OCI-M2 (cell line): ENCODE results near the gene KIF5C.

Experiments used
- DNase-seq: peaks from one replicate; lab custom pipeline; 2025; ENCODE audit not compliant: unreplicated experiment; lab: John Stamatoyannopoulos, UW

The KIF5C gene

GRCh38 chr2:148922776-148923475 lies 47.9 kb downstream of the KIF5C start:
- no peak for DNase-seq

- no peak for DNase-seq
Observed at GRCh38 chr2:148924514-148925178, 49.6 kb downstream of the KIF5C start.

DNA sequence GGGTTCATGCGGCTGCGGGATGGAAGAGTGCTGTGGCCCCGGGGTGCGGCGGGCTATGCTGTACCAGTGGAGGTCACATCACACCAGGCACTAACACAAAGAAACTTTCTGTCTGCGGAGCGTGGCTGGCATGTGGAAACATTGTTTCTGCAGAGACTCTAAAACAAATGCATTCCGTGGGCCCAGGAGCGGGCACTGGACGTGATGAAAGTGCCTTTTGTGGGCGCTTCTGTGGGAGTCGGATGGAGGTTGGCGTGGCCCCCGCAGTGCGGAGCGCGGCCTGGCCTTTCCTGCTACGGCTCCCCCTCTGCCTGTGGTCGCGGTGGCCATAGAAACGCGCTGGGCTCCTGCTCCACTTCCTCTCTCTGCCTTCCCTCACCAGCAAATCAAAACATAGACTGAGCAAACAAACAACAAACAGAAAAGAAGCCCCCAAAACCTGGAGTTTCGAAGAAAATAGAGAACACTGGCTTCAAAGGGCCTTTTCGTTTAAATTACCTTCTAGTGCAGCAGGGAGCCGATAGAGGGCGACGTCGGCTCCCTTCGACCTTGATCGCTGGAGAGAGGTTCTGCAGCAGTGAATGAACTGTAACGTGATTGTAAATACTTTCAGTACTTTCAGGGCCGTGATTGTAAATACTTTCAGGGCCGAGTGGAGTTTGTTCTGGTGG lies 51.4 kb downstream of the KIF5C start:
- no peak for DNase-seq

- DNase-seq, result no peak
Observed at GRCh38 chr2:148926981-148927401, 52.0 kb downstream of the KIF5C start.

- no peak for DNase-seq
Observed at GRCh38 chr2:148928395-148928794, 53.4 kb downstream of the KIF5C start.

DNA sequence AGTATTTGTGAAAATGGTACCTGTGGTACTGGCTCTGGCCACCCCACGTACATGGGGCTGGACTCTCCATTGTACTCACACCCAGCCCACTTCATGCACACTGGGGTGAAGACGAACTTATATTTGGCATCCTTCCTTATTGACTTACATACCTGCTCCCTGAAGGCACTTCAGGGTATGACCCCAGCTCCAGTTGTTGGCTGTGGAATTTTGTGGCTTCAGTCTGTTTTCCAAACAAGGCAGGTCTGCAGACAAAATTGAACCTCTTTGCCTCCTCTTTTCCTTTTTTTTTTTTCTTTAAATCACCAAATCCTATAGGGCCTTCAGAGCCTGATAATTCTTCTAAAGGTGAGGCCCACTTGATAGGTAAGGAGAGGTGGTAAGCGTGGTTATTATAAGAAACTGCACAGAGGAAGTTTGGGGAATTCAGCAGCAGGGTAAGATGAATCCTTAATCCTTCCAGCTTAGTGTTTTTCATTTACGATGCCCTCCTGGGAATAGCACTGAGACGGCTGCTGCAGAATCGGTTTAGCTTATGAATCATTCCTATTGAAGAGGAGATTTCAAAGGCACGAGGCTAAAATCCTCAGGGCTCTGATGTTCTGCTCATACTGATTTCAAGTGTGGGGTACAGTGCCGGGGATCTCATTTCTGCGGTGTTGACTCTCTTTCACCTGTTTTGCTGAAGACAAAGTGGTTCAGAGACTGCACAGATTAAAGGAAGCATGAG lies 55.2 kb downstream of the KIF5C start:
- no peak for DNase-seq

DNA sequence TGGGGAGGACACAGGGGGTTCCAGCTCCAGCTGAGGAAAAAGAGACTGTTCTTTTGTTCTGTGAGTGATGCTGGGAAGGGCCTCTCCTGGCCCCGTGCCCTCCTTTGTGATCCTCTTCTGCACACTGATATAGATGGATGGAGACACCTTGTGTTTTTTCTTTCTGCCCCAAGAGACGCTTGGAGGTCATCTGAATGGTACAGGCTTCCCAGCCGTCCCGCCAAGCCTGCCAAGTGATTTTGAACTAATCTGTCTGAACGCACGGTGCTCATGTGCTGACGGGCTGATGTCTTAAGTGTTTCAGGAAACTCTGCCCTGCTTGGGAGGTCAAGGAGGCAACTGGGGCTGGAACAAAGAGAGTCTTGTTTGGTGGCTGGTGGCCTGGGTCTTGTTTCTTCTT lies 57.5 kb downstream of the KIF5C start:
- DNase-seq, result no peak

- DNase-seq, result no peak
Observed at GRCh38 chr2:148933456-148933855, 58.4 kb downstream of the KIF5C start.

GRCh38 chr2:148935791-148936190 lies 60.8 kb downstream of the KIF5C start:
- no peak for DNase-seq

GRCh38 chr2:148936857-148937450 lies 61.9 kb downstream of the KIF5C start:
- no peak for DNase-seq

- DNase-seq, result no peak
Observed at GRCh38 chr2:148939271-148939670, 64.2 kb downstream of the KIF5C start.

DNA sequence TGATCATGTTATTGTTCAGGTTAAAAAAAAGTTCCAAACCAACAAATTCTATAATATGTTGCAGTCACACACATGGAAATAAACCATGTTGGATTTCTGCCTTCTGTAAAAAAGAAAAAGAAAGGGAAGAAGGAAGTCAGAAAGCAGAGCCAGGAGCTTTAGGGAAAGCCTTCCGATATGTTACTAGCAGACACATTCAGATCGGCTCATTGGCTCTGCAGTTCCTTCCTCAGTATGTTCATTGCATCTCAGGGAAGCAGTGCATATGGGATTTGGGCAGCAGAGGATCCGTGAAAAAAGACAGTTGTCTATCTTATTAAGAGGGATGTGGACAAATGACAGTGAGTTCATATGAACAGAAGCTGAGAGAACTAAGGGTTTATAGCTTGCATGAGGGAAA lies 68.1 kb downstream of the KIF5C start:
- DNase-seq, result no peak

- no peak for DNase-seq
Observed at GRCh38 chr2:148944536-148944935, 69.5 kb downstream of the KIF5C start.

GRCh38 chr2:148947299-148947698 lies 72.3 kb downstream of the KIF5C start:
- no peak for DNase-seq

GRCh38 chr2:148948868-148949267 lies 73.8 kb downstream of the KIF5C start:
- DNase-seq, result no peak

DNA sequence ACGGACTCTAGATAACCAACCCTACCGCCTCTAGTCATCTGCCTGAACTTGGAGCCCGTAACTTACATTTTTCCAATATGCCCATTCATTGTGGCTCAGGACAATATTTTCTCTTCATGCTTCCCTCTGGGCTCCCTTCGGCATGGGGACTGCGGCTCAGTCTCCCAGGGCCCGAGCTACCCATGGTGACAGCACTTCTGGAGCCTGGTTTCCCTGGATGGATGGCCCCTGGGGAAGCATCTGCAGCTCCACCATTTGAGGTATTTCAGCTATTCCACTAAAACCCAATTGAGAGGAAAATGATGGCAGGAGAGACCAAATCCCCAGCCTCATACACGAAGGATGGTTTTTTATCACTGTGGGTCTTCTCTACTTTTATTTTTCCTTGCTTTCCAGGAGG lies 74.3 kb downstream of the KIF5C start:
- no peak for DNase-seq

DNA sequence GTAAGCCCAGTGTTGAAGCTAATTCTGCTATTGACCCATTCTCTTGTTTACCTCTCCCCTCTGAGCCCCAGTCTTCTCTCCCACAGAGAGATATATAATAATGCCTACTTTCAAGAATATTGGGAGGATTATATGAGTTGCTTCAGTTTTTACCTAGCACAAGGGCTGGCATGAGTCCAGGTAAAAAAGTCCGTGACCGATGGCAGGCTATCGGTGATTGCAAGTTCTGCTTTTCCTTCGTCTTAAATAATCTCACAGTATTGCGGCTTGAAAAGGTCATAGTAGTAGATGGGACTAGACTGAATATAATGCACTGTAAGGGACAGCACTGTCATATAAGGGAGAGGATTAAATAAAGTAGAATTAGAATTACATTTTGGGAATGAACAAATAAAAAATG lies 77.6 kb downstream of the KIF5C start:
- no peak for DNase-seq

DNA sequence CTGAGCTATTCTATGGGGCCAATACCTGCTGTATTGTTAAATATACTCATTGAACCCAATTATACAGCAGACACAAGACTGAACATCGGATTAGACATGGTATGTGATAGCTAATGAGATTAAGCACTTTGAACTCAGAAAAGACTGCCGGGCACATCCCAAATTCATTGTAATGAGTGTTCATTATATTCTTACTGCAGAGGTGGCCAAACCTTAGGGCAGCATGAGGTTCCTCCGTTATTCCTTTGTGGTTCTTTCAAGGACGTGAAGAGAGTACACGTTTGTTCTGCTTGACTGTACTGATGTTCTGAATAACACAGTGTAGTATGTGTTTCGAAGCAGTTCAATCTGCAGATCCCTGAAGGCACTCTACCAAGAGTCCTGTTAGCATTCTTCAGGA lies 78.4 kb downstream of the KIF5C start:
- DNase-seq, result no peak

DNA sequence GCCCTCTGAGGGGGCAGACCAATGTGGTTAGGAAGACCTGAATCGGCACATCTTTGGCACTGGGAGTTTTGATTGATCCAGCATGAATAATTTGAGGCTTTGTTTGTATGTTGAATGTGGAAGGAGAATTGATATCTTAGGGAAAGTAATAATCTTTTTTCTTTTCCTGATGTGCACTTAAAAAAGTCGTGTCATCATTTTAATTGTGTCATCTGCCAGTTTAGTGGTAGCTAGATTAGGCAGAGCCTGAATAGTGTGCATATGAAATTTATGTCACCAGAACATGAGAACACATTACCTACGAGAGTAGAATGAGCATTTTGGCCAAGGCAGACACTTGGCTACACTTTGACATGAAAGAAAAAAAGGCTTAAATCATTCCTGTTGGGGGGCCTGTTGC lies 79.5 kb downstream of the KIF5C start:
- DNase-seq, result no peak

DNA sequence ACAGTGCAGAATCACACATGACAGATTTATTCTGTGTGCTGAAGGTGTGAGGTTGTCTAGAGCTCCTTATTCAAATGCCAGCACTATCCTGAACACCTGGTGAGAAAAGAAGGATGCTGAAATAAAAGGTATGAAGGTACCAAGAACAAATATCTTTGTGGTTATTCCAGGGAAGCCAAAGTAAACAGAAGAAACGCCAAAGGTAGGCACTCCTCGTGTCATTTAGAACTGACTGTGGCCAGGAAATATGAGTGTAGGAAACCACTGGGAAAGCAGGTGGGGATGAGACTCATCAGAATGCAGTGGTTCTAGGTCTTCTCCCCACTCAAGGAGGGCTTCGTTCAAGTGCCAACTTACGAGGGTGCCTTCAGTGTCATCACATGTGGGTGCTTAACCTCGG lies 80.8 kb downstream of the KIF5C start:
- DNase-seq, result no peak

DNA sequence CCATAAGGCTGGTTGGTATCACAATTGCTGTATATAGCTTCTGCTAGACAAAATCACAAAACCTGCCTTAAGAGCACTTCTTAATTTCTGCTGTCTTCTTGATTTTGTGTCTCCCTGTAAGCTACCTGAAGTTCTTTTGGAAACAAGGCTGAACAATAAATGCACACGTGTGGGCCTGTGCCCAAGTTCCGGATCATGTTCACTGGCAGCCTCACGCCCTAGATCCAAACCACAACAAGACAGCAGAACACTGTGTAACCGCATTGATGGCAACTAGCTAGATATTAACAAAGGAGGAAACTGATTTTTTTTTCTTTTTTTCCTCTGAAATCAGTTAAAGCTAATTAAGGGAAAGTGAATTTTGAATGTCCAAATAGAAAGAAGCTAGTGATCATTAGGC lies 82.0 kb downstream of the KIF5C start:
- DNase-seq, result no peak
